Gastrocnemius medialis (tissue), 4 donors: ENCODE measurements around the gene PTGDR2.

Experiments
- CTCF ChIP-seq, 5 experiments: fragments of 450-650 bp in 3 of 5; fragments of 200-600 bp in 2 of 5; sonication (generic) in 2 of 5; IDR thresholded peaks in 4 of 5; conservative IDR thresholded peaks in 1 of 5; 1 replicate in 4 of 5; 2 replicates in 1 of 5; pipeline ENCODE4 v1.5.1; 2016 to 2019; ENCODE audit warnings: antibody characterized with exemption in 5 of 5, mild to moderate bottlenecking in 3 of 5, moderate library complexity in 3 of 5
- POLR2A ChIP-seq, 2 donors: fragments of 450-650 bp; IDR thresholded peaks; one replicate each; pipeline ENCODE4 v1.6.1; 2017; ENCODE audit warnings: antibody characterized with exemption in 2 of 2, mild to moderate bottlenecking in 2 of 2, moderate library complexity in 2 of 2

GRCh38 chr11:60810569-60810968 is 45.2 kb downstream of the PTGDR2 start:
- TF ChIP-seq CTCF (IDR thresholded peaks at IDR 0.05 in 4 of 5, conservative IDR thresholded peaks at IDR 0.05 in 1 of 5) (no peak), POLR2A (IDR thresholded peaks at IDR 0.05) (no peak)
